ENCODE measurements around the gene LHPP.

LHPP gene

DNA sequence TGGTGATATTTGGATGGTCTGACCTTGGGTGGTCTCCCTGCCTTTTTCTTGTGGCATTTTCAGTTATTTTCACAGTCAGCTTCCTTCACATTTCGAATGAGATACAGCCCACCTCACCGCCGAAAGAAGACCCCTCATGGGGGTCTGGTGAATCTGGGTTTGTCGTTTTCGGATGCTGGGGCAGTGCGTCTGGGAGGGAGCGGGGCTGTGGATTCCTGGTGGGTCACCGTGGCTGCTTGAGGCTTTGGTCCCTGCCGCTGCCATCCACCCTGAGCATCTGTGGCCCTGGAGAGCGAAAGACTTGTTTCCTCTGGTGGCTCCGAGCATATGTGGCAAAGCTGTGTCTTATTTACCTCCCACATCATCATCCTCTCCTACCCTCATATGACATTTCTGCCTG lies 43.1 kb downstream of the LHPP start:
- TF ChIP-seq, protein P1, sequence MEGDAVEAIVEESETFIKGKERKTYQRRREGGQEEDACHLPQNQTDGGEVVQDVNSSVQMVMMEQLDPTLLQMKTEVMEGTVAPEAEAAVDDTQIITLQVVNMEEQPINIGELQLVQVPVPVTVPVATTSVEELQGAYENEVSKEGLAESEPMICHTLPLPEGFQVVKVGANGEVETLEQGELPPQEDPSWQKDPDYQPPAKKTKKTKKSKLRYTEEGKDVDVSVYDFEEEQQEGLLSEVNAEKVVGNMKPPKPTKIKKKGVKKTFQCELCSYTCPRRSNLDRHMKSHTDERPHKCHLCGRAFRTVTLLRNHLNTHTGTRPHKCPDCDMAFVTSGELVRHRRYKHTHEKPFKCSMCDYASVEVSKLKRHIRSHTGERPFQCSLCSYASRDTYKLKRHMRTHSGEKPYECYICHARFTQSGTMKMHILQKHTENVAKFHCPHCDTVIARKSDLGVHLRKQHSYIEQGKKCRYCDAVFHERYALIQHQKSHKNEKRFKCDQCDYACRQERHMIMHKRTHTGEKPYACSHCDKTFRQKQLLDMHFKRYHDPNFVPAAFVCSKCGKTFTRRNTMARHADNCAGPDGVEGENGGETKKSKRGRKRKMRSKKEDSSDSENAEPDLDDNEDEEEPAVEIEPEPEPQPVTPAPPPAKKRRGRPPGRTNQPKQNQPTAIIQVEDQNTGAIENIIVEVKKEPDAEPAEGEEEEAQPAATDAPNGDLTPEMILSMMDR (IDR thresholded peaks at IDR 0.05; ENCODE audit: low read depth, low read length, poor library complexity, severe bottlenecking) = no peak
- TF ChIP-seq EZH2phosphoT487 (IDR thresholded peaks at IDR 0.05; ENCODE audit: borderline replicate concordance, low read length) = no peak
- no peaks in the 10 kb centered on the region for H3K36me3 ChIP-seq (ENCODE audit: control insufficient read depth, low read length)
- no peaks in the 10 kb centered on the region for H4K20me1 ChIP-seq (ENCODE audit: control insufficient read depth, insufficient read depth, low read depth, low read length)
- no peaks in the 10 kb centered on the region; the same call in 1 of the 2 replicates for H3K27me3 ChIP-seq (ENCODE audit: control insufficient read depth, low read length)
- H3K9me2 ChIP-seq (replicated peaks; ENCODE audit: control insufficient read depth, low read length) = no peaks in the 10 kb centered on the region
- peaks cover 3% of the 10 kb centered on the region; the same call in 1 of the 2 replicates for H3F3A ChIP-seq (ENCODE audit: control insufficient read depth, insufficient read depth)
- no peaks in the 10 kb centered on the region for H3K79me2 ChIP-seq (ENCODE audit: control insufficient read depth, low read length)
- H3K27ac ChIP-seq (ENCODE audit: low read depth, low read length) = no peak overlapping the region
- no peak overlapping the region for H3K4me2 ChIP-seq (ENCODE audit: low read length)
- H3K4me3 ChIP-seq (ENCODE audit: low read length) = no peak overlapping the region
- H3K4me1 ChIP-seq (ENCODE audit: control insufficient read depth, low read length) = no peaks in the 10 kb centered on the region
- peaks cover 3% of the 10 kb centered on the region; the same call in 1 of the 2 replicates for H3K9me3 ChIP-seq (ENCODE audit: control insufficient read depth, insufficient read depth, low read length)

DNA sequence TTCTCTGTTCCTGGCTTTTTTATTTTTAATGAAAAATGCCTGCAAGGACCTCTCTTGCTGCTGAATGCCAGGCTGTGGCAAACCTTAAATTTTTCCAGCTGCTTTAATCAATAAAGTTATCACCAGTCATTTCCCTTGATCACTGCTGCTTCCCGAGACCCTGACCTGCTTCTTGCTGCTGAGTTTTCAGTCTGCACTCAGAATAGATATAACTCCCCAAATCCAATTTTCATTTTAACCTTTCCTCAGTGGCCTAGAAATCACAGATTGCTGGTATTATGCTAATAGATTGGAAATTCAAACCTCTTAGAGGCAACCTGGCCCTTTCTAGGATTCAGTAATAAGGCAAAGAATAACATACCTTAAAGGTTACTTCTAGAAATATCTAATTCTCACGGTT lies 43.7 kb downstream of the LHPP start:
- no peaks in the 10 kb centered on the region; the same call in 1 of the 2 replicates for H3K27me3 ChIP-seq (ENCODE audit: control insufficient read depth, low read length)
- no peaks in the 10 kb centered on the region for H3K4me1 ChIP-seq (ENCODE audit: control insufficient read depth, low read length)
- no peak overlapping the region for H3K27ac ChIP-seq (ENCODE audit: low read depth, low read length)
- TF ChIP-seq, protein P1 (IDR thresholded peaks at IDR 0.05; ENCODE audit: low read depth, low read length, poor library complexity, severe bottlenecking) = no peak
- no peak for TF ChIP-seq EZH2phosphoT487 (IDR thresholded peaks at IDR 0.05; ENCODE audit: borderline replicate concordance, low read length)
- H3F3A ChIP-seq (ENCODE audit: control insufficient read depth, insufficient read depth) = peaks cover 3% of the 10 kb centered on the region; the same call in 1 of the 2 replicates
- H3K36me3 ChIP-seq (ENCODE audit: control insufficient read depth, low read length) = no peaks in the 10 kb centered on the region
- peaks cover 3% of the 10 kb centered on the region; the same call in 1 of the 2 replicates for H3K9me3 ChIP-seq (ENCODE audit: control insufficient read depth, insufficient read depth, low read length)
- no peaks in the 10 kb centered on the region for H3K9me2 ChIP-seq (replicated peaks; ENCODE audit: control insufficient read depth, low read length)
- H3K4me2 ChIP-seq (ENCODE audit: low read length) = no peak overlapping the region
- H3K4me3 ChIP-seq (ENCODE audit: low read length) = no peak overlapping the region
- H3K79me2 ChIP-seq (ENCODE audit: control insufficient read depth, low read length) = no peaks in the 10 kb centered on the region
- no peaks in the 10 kb centered on the region for H4K20me1 ChIP-seq (ENCODE audit: control insufficient read depth, insufficient read depth, low read depth, low read length)

DNA sequence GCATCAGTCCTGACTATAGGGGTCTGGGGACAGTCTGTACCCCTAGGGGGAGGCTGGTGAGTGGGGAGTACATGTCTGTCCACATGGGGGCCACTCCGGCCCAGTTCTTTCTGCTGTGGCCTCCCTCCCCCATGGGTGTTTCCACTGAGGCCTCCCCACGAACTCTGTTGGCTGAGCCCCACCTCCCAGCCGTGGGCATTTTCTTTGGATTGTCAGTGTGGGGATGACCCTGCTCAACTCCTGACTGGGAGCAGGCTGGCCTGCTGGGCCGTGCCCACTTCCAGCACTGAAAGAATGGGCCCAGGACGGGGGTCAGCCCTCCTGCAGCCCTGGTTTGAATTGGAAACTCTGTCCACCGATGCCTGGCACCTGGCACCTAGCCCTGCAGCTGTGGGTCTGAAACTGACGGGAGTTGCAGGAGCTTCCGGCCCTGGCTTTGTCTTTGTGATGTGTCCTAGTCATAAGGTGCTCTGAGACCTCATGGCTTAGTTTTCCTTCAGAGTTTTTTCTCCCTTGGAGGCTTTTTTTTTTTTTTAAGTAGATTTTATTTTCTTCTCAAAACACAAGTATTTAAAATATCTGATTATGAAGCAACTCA lies 46.5 kb downstream of the LHPP start:
- Histone ChIP-seq H3K27me3 (ENCODE audit: control insufficient read depth, low read length) (no peaks in the 10 kb centered on the region; the same call in 1 of the 2 replicates), H3K79me2 (ENCODE audit: control insufficient read depth, low read length) (no peaks in the 10 kb centered on the region), H3K36me3 (ENCODE audit: control insufficient read depth, low read length) (no peaks in the 10 kb centered on the region), H3K4me3 (ENCODE audit: low read length) (no peak overlapping the region), H3K9me3 (ENCODE audit: control insufficient read depth, insufficient read depth, low read length) (no peaks in the 10 kb centered on the region), H3K9me2 (replicated peaks; ENCODE audit: control insufficient read depth, low read length) (no peaks in the 10 kb centered on the region), H3F3A (ENCODE audit: control insufficient read depth, insufficient read depth) (peaks cover 3% of the 10 kb centered on the region; the same call in 1 of the 2 replicates), H3K4me2 (ENCODE audit: low read length) (no peak overlapping the region), H3K27ac (ENCODE audit: low read depth, low read length) (no peak overlapping the region), H4K20me1 (ENCODE audit: control insufficient read depth, insufficient read depth, low read depth, low read length) (no peaks in the 10 kb centered on the region), H3K4me1 (ENCODE audit: control insufficient read depth, low read length) (no peaks in the 10 kb centered on the region)
- TF ChIP-seq EZH2phosphoT487 (IDR thresholded peaks at IDR 0.05; ENCODE audit: borderline replicate concordance, low read length) = no peak
- TF ChIP-seq, protein P1 (IDR thresholded peaks at IDR 0.05; ENCODE audit: low read depth, low read length, poor library complexity, severe bottlenecking) = no peak
